GM18502 (cell line): Measurements from ENCODE around the gene TTBK1.

Experiments used
- ATAC-seq: cut with Tn5 transposase; IDR thresholded peaks from one replicate; pipeline ENCODE4 v1.9.1; 2021; ENCODE audit warnings: mild to moderate bottlenecking; ENCODE audit not compliant: unreplicated experiment, poor library complexity

The TTBK1 gene

GRCh38 chr6:43268782-43269272 lies 25.5 kb downstream of the TTBK1 start:
- no peak for ATAC-seq

GRCh38 chr6:43269273-43270007 lies 26.2 kb downstream of the TTBK1 start:
- no peak for ATAC-seq

- no peak for ATAC-seq
Observed at GRCh38 chr6:43271103-43271815, 28.0 kb downstream of the TTBK1 start.

GRCh38 chr6:43271944-43272343 lies 28.7 kb downstream of the TTBK1 start:
- ATAC-seq: no peak

GRCh38 chr6:43273707-43274106 lies 30.4 kb downstream of the TTBK1 start:
- ATAC-seq: no peak

- no peak for ATAC-seq
Observed at GRCh38 chr6:43274127-43274915, 31.0 kb downstream of the TTBK1 start.

- no peak for ATAC-seq
Observed at GRCh38 chr6:43274916-43275597, 31.8 kb downstream of the TTBK1 start.

GRCh38 chr6:43275801-43276576 lies 32.7 kb downstream of the TTBK1 start:
- ATAC-seq: no peak

- ATAC-seq: no peak
Observed at GRCh38 chr6:43276577-43277305, 33.5 kb downstream of the TTBK1 start.

- no peak for ATAC-seq
Observed at GRCh38 chr6:43277306-43277642, 34.0 kb downstream of the TTBK1 start.

GRCh38 chr6:43277643-43278523 lies 34.6 kb downstream of the TTBK1 start:
- no peak for ATAC-seq

- no peak for ATAC-seq
Observed at GRCh38 chr6:43278524-43279078, 35.3 kb downstream of the TTBK1 start.

- ATAC-seq: no peak
Observed at GRCh38 chr6:43280234-43280633, 37.0 kb downstream of the TTBK1 start.

GRCh38 chr6:43282060-43282459 lies 38.8 kb downstream of the TTBK1 start:
- ATAC-seq: no peak

- no peak for ATAC-seq
Observed at GRCh38 chr6:43282636-43283513, 39.6 kb downstream of the TTBK1 start.

GRCh38 chr6:43283514-43283901 lies 40.2 kb downstream of the TTBK1 start:
- no peak for ATAC-seq

GRCh38 chr6:43283905-43284304 lies 40.6 kb downstream of the TTBK1 start:
- no peak for ATAC-seq
